PFSK-1 (cell line): ENCODE measurements around the gene STARD6.

Experiments used
- POLR2AphosphoS5 ChIP-seq: IDR thresholded peaks from 2 replicates; pipeline ENCODE4 v1.6.1; 2012; ENCODE audit warnings: low read depth, mild to moderate bottlenecking, control low read depth, low read length, moderate library complexity
- REST ChIP-seq, 2 experiments: IDR thresholded peaks; 2 replicates each; pipeline versions ENCODE4 v1.6.1 to v1.8.0; 2011 to 2012; ENCODE audit warnings: low read depth in 2 of 2, low read length in 2 of 2, control low read depth in 1 of 2, inconsistent platforms in 1 of 2, mild to moderate bottlenecking in 1 of 2, moderate library complexity in 1 of 2; ENCODE audit not compliant: insufficient read depth in 1 of 2
- SIN3A ChIP-seq: IDR thresholded peaks from 2 replicates; pipeline ENCODE4 v1.6.1; 2012; ENCODE audit warnings: mild to moderate bottlenecking, low read length, moderate library complexity, borderline replicate concordance; ENCODE audit not compliant: insufficient read depth
- TAF1 ChIP-seq: IDR thresholded peaks from 2 replicates; pipeline ENCODE4 v1.6.1; 2012; ENCODE audit warnings: low read length, control low read depth, borderline replicate concordance; ENCODE audit not compliant: insufficient read depth

GRCh38 chr18:54382733-54383252 is 25.1 kb upstream of the STARD6 start:
- TF ChIP-seq REST (IDR thresholded peaks at IDR 0.05; ENCODE audit: insufficient read depth in 1 of 2, low read depth in 2 of 2, low read length in 2 of 2) (no peak), TAF1 (no peak), POLR2AphosphoS5 (no peak), SIN3A (no peak)
